K562 (cell line): ENCODE data around the gene CCDC106. TPM values are rescaled to one million over a fixed set of nuclear protein-coding genes. Genes with fewer than 3 reads are reported as not detected.
A peak's percentile ranks its signal among the peaks of the same experiment; 100 is the strongest.

ENCODE experiments used
- ATAC-seq: fragments of 200-7000 bp; cut with Tn5 transposase; 3 replicates; pipeline ENCODE4 v1.9.1; 2020; ENCODE audit warnings: moderate library complexity
- BruUV-seq: library from RNA; stranded (reverse); fragments of 400-500 nt; replicated peaks from 2 replicates; lab custom pipeline; 2021; lab: Mats Ljungman, UMichigan
- CTCF ChIA-PET: fragments of 300-600 bp; formaldehyde crosslinking; extraction: SDS; loops from one replicate; lab custom pipeline; 2021; ENCODE audit warnings: low intra/inter-chr PET ratio; lab: Yijun Ruan, JAX
- POLR2A ChIA-PET: fragments of 300-600, 350-650 bp; sonication (Branson Sonifier 250); formaldehyde crosslinking; extraction: SDS; loops from one replicate; lab custom pipeline; 2021; ENCODE audit warnings: antibody characterized with exemption, inconsistent platforms; lab: Yijun Ruan, JAX
- DNase-seq, 4 experiments: peaks; one replicate each; pipeline versions ENCODE4 v3.0.0 to v3.0.0-alpha.2; 2011 to 2018; ENCODE audit warnings: low spot score in 3 of 4, mixed read lengths in 3 of 4; ENCODE audit errors: extremely low read depth in 1 of 4
- FAIRE-seq: peaks from 2 replicates; lab custom pipeline; 2011; peaks lifted over from hg19 to GRCh38; lab: Jason Lieb, UNC
- H2AFZ ChIP-seq: 2 replicates; pipeline ENCODE4 v1.6.0; 2011; ENCODE audit warnings: low read depth, low read length, control low read depth, inconsistent platforms
- H3K27ac ChIP-seq: fragments of 200-600 bp; 3 replicates; pipeline ENCODE4 v1.8.0; 2011; ENCODE audit warnings: low read depth, mild to moderate bottlenecking, control low read depth, inconsistent platforms, low read length, moderate library complexity, mixed read lengths; ENCODE audit errors: extremely low read depth
- H3K27me3 ChIP-seq, 2 experiments: fragments of 300-600 bp in 1 of 2; 2 replicates in 1 of 2; 3 replicates in 1 of 2; pipeline versions ENCODE4 v1.6.0 to v1.8.0; 2011; ENCODE audit warnings: inconsistent platforms in 2 of 2, low read length in 2 of 2, mild to moderate bottlenecking in 1 of 2, mixed read lengths in 1 of 2, moderate library complexity in 1 of 2; ENCODE audit not compliant: control insufficient read depth in 2 of 2, insufficient read depth in 2 of 2
- H3K36me3 ChIP-seq: fragments of 300-600 bp; 3 replicates; pipeline ENCODE4 v1.8.0; 2011; ENCODE audit warnings: mild to moderate bottlenecking, low read length, inconsistent platforms; ENCODE audit not compliant: control insufficient read depth, insufficient read depth
- H3K4me1 ChIP-seq, 2 experiments: fragments of 200-600 bp in 1 of 2; replicated peaks in 1 of 2; 2 replicates in 1 of 2; 3 replicates in 1 of 2; pipeline versions ENCODE4 v1.5.1 to v1.8.0; 2011; ENCODE audit warnings: inconsistent platforms in 2 of 2, low read length in 2 of 2, mild to moderate bottlenecking in 1 of 2, mixed read lengths in 1 of 2, moderate library complexity in 1 of 2; ENCODE audit not compliant: control insufficient read depth in 2 of 2, insufficient read depth in 2 of 2
- H3K4me2 ChIP-seq: 2 replicates; pipeline ENCODE4 v1.6.1; 2011; ENCODE audit warnings: low read length, control low read depth, inconsistent platforms, mixed read lengths; ENCODE audit not compliant: insufficient read depth
- H3K4me3 ChIP-seq: fragments of 200-600 bp; sonication (generic), shearing (Covaris generic); 2 replicates; pipeline ENCODE4 v1.5.1; 2016; ENCODE audit warnings: control low read depth, inconsistent platforms
- H3K79me2 ChIP-seq: fragments of 200-600 bp; 3 replicates; pipeline ENCODE4 v1.8.0; 2011; ENCODE audit warnings: low read length, inconsistent platforms; ENCODE audit not compliant: control insufficient read depth, insufficient read depth
- H3K9ac ChIP-seq, 2 experiments: 2 replicates each; pipeline versions ENCODE4 v1.6.0 to v1.6.1; 2011; ENCODE audit warnings: low read depth in 2 of 2, low read length in 2 of 2, control low read depth in 1 of 2, inconsistent platforms in 1 of 2, mild to moderate bottlenecking in 1 of 2, mixed read lengths in 1 of 2; ENCODE audit not compliant: insufficient read depth in 1 of 2
- H3K9me1 ChIP-seq: one replicate; pipeline ENCODE4 v1.6.0; 2011; ENCODE audit warnings: inconsistent platforms, mild to moderate bottlenecking, low read length, moderate library complexity; ENCODE audit not compliant: control insufficient read depth, insufficient read depth
- H3K9me3 ChIP-seq: replicated peaks from 2 replicates; pipeline ENCODE4 v1.5.1; 2011; ENCODE audit warnings: low read depth, low read length, inconsistent platforms; ENCODE audit not compliant: control insufficient read depth, insufficient read depth
- H4K20me1 ChIP-seq: replicated peaks from 2 replicates; pipeline ENCODE4 v1.6.1; 2011; ENCODE audit warnings: low read length, inconsistent platforms, mixed read lengths; ENCODE audit not compliant: control insufficient read depth, insufficient read depth
- CCAR2 ChIP-seq: fragments of 200-400 bp; formaldehyde crosslinking; IDR thresholded peaks from 2 replicates; pipeline ENCODE4 v1.6.1; 2017; ENCODE audit warnings: mild to moderate bottlenecking, low read depth, low read length
- CTBP1 ChIP-seq: fragments of 450-650 bp; IDR thresholded peaks from 2 replicates; pipeline ENCODE4 v1.6.1; 2016; ENCODE audit warnings: borderline replicate concordance
- E2F3 ChIP-seq: fragments of 250-450 bp; sonication (Bioruptor Pico); IDR thresholded peaks from 2 replicates; pipeline ENCODE4 v1.4.0; 2020; ENCODE audit warnings: mild to moderate bottlenecking
- FOXA3 ChIP-seq, 2 experiments: fragments of 450-650 bp in 1 of 2; sonication (generic) in 1 of 2; formaldehyde crosslinking; IDR thresholded peaks in 1 of 2; conservative IDR thresholded peaks in 1 of 2; 2 replicates each; pipeline versions ENCODE4 v1.4.0 to v1.8.0; 2020 to 2022; ENCODE audit warnings: mild to moderate bottlenecking in 2 of 2, missing genetic modification reagents in 1 of 2
- GABPB1 ChIP-seq: sonication (generic); formaldehyde crosslinking; IDR thresholded peaks from 2 replicates; pipeline ENCODE4 v1.8.0; 2022; ENCODE audit warnings: mild to moderate bottlenecking, missing genetic modification reagents
- NFXL1 ChIP-seq: fragments of 450-650 bp; formaldehyde crosslinking; IDR thresholded peaks from 2 replicates; pipeline ENCODE4 v1.4.0; 2021; ENCODE audit warnings: mild to moderate bottlenecking
- OTX1 ChIP-seq: fragments of 450-650 bp; formaldehyde crosslinking; IDR thresholded peaks from 2 replicates; pipeline ENCODE4 v1.4.0; 2022; ENCODE audit warnings: mild to moderate bottlenecking
- PCBP1 ChIP-seq: fragments of 200-400 bp; formaldehyde crosslinking; IDR thresholded peaks from 2 replicates; pipeline ENCODE4 v1.6.1; 2018; ENCODE audit warnings: mild to moderate bottlenecking, low read depth, low read length; ENCODE audit not compliant: poor library complexity, severe bottlenecking
- POLR2A ChIP-seq: fragments of 450-650 bp; conservative IDR thresholded peaks from 2 replicates; pipeline ENCODE4 v1.6.1; 2016
- RBM39 ChIP-seq: fragments of 200-400 bp; formaldehyde crosslinking; optimal IDR thresholded peaks from 2 replicates; pipeline ENCODE3; 2018; ENCODE audit warnings: low read depth, low read length
- TCF7 ChIP-seq: sonication (generic); IDR thresholded peaks from 2 replicates; pipeline ENCODE4 v1.6.1; 2016; ENCODE audit warnings: antibody characterized with exemption, borderline replicate concordance
- TEAD1 ChIP-seq, 2 experiments: fragments of 450-650 bp in 1 of 2; sonication (generic) in 1 of 2; formaldehyde crosslinking; IDR thresholded peaks; 2 replicates each; pipeline versions ENCODE4 v1.4.0 to v1.8.0; 2020 to 2022; ENCODE audit warnings: mild to moderate bottlenecking in 2 of 2, missing genetic modification reagents in 1 of 2
- THAP12 ChIP-seq: fragments of 250-450 bp; sonication (Bioruptor Pico); IDR thresholded peaks from 2 replicates; pipeline ENCODE4 v1.9.0; 2021; ENCODE audit warnings: mild to moderate bottlenecking, inconsistent platforms
- YY1 ChIP-seq, 3 experiments: IDR thresholded peaks; 2 replicates each; pipeline ENCODE4 v1.6.1; 2011; ENCODE audit warnings: low read length in 2 of 3, mild to moderate bottlenecking in 2 of 3, moderate library complexity in 2 of 3, borderline replicate concordance in 1 of 3, control low read depth in 1 of 3, low read depth in 1 of 3; ENCODE audit not compliant: insufficient read depth in 3 of 3, insufficient replicate concordance in 2 of 3, control insufficient read depth in 1 of 3, insufficient read length in 1 of 3; ENCODE audit errors: extremely low read depth in 1 of 3
- ZBTB8A ChIP-seq: fragments of 450-650 bp; IDR thresholded peaks from 2 replicates; pipeline ENCODE4 v1.6.1; 2018; ENCODE audit warnings: mild to moderate bottlenecking, moderate library complexity; ENCODE audit not compliant: partially characterized antibody
- ZNF57 ChIP-seq: fragments of 450-650 bp; formaldehyde crosslinking; IDR thresholded peaks from 2 replicates; pipeline ENCODE4 v1.4.0; 2020; ENCODE audit warnings: mild to moderate bottlenecking, moderate library complexity
- WGBS: fragments of 100-300 bp; shearing (Covaris generic); methylation state at CpG from one replicate; pipeline ENCODE4 v1.1.6; 2016; ENCODE audit warnings: low coverage, mixed read lengths; ENCODE audit not compliant: insufficient coverage; ENCODE audit errors: missing lambda C conversion rate; 5-methylcytosine and 5-hydroxymethylcytosine counted together
- in situ Hi-C: fragments of 300-500 bp; cut with MboI; formaldehyde crosslinking; loops from 4 replicates; pipeline ENCODE4 v1.15.0; 2018; ENCODE audit warnings: inconsistent platforms, mixed read lengths
- intact Hi-C: fragments of 100-400 bp; cut with micrococcal nuclease; formaldehyde crosslinking; loops from 2 replicates; pipeline ENCODE4 v1.14.2; 2022
- polyA plus RNA-seq, 8 experiments: library from polyadenylated mRNA; depleted of rRNA in 4 of 8; stranded (reverse) in 5 of 8; unstranded in 3 of 8; fragments of >200 nt; fragmentation: Nextera tagmentation in 2 of 8; fragmentation: Illumina TruSeq in 1 of 8; extraction: Ambion mirVana in 2 of 8; extraction: Trizol in 1 of 8; gene quantifications; 2 replicates each; pipeline versions ENCODE4 v1.2.1 to v1.2.3, GENCODE V29; 2011 to 2014; ENCODE audit warnings: inconsistent platforms in 1 of 8, missing spikeins in 1 of 8
- total RNA-seq, 7 experiments: library from RNA; depleted of rRNA in 6 of 7; stranded (reverse); fragments of >200 nt in 6 of 7; fragmentation: Illumina TruSeq in 2 of 7; extraction: Trizol in 2 of 7; gene quantifications; 2 replicates each; pipeline versions ENCODE4 v1.2.1 to v1.2.3, GENCODE V29; 2011 to 2021; ENCODE audit warnings: low replicate concordance in 1 of 7
- TF ChIP-seq, protein P1 (sequence below): fragments of 450-650 bp; formaldehyde crosslinking; IDR thresholded peaks from 2 replicates; pipeline ENCODE4 v1.4.0; 2022; ENCODE audit warnings: missing genetic modification characterization

Gene CCDC106
- total and polyA plus RNA-seq, 9 of the 15 experiments (the other 6 are each of a cell fraction or from before 2014, with no cell fraction given): 0.10 to 27.5 (median 15.0) TPM; not detected in 1

DNA sequence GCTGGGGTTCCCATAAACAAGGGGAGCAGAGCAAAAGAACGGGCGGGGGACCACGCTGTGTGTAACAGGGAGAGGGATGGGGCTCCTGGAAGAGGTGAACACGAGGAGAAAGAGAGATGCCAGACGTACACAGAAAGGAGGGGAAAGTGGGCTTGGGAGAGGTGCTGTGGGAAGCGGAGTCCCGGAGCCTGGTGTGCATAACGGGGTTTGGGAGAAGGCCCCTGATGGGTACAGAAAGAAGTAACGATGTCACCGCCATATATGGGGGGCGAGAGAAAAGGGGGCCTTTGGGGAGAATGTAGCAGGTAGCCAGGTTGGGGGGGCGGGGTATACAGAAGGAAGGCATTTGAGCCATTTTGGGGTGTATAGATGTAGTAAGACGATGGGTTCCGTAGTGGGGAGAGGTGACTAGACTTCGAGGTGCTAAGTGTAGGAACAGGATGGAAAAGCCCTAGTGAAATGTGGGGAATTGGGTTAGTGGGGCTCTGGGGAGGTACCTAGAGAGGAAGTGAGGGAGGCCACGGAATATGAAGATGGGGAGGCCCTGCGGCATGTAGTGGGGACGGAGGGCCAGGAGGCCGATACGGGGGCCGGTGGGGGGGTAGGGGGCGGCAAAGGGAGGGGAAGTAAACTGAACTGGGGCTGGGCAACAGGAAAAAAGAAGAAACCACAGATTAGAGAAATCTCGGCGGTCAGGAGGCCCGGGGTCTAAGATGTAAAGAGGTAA is 6.4 kb upstream of the CCDC106 start:
- Histone ChIP-seq H3K9me1 (no peaks in the 10 kb centered on the region), H3K36me3 (peaks cover 31% of the 10 kb centered on the region; the same call in 2 of the 3 replicates), H2AFZ (peak overlapping the region; percentile 36; the same call in 1 of the 2 replicates), H3K27ac (peak overlapping the region; percentile 74), H3K4me2 (peak overlapping the region; percentile 91), H3K4me3 (peak overlapping the region; percentile 94), H4K20me1 (no peaks in the 10 kb centered on the region), H3K9ac (peak overlapping the region; percentile 79 to 98), H3K4me1 (peaks cover 35 to 63% of the 10 kb centered on the region in 2 experiments), H3K9me3 (no peaks in the 10 kb centered on the region), H3K27me3 (no peaks in the 10 kb centered on the region), H3K79me2 (peaks cover 77% of the 10 kb centered on the region)
- intact Hi-C loops (no loop called here), in situ Hi-C loops (loop anchor here (25.0 kb wide), 2 partner anchors 504 to 671 kb away; partner anchors contain the start of genes TNNT1 and ZSCAN5A)
- ChIA-PET CTCF (interaction anchor here (1.2 kb wide), 1 partner anchor 13 kb away, joined by 5 read pairs; the partner anchor contains the start of gene U2AF2), POLR2A (interaction anchor here (2.3 kb wide), 1 partner anchor 13 kb away, joined by 8 read pairs; the partner anchor contains the start of gene U2AF2)
- peak; percentile 3; the same call in 2 of the 3 replicates for ATAC-seq
- peak in 1 of 4 experiments; percentile 27 for DNase-seq
- FAIRE-seq: peak; percentile 70
- BruUV-seq: no TSS peak
- WGBS: 2% methylated on average over 17 of the region's 25 CpGs
- TF ChIP-seq PCBP1 (no peak), E2F3 (CRISPR knock-in tag) (no peak), CTBP1 (no peak), YY1 (IDR thresholded peaks at IDR 0.05; ENCODE audit: borderline replicate concordance in 1 of 3, control insufficient read depth in 1 of 3, extremely low read depth in 1 of 3, insufficient read depth in 3 of 3, insufficient read length in 1 of 3, insufficient replicate concordance in 2 of 3, low read depth in 1 of 3, low read length in 2 of 3) (peak in 1 of 3 experiments; percentile 7), RBM39 (no peak), NFXL1 (CRISPR knock-in tag) (no peak), TCF7 (no peak), CCAR2 (no peak), TEAD1 (CRISPR knock-in tag; IDR thresholded peaks at IDR 0.05) (0 out of 4 replicates have a peak, but pooled peaks of 1 of the 2 experiments have one; percentile 17), FOXA3 (CRISPR knock-in tag; conservative IDR thresholded peaks at IDR 0.05 in 1 of 2, IDR thresholded peaks at IDR 0.05 in 1 of 2) (no peak), POLR2A (peak; percentile 57), ZNF57 (CRISPR knock-in tag) (no peak), GABPB1 (0 out of 2 replicates have a peak, but pooled peaks have one; percentile 34), THAP12 (CRISPR knock-in tag) (no peak), OTX1 (CRISPR knock-in tag) (peak; percentile 59; the same call in 1 of the 2 replicates), ZBTB8A (no peak)
- TF ChIP-seq, protein P1, sequence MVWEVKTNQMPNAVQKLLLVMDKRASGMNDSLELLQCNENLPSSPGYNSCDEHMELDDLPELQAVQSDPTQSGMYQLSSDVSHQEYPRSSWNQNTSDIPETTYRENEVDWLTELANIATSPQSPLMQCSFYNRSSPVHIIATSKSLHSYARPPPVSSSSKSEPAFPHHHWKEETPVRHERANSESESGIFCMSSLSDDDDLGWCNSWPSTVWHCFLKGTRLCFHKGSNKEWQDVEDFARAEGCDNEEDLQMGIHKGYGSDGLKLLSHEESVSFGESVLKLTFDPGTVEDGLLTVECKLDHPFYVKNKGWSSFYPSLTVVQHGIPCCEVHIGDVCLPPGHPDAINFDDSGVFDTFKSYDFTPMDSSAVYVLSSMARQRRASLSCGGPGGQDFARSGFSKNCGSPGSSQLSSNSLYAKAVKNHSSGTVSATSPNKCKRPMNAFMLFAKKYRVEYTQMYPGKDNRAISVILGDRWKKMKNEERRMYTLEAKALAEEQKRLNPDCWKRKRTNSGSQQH (CRISPR knock-in tag): peak; percentile 59; the same call in 1 of the 2 replicates
